ENCODE results near the gene NEK6.

Gene NEK6

GRCh38 chr9:124353166-124353768, 95.5 kb downstream of the NEK6 start:
- H3K4me3 ChIP-seq (ENCODE audit: low read length): no peak overlapping the region
- TF ChIP-seq CTCF (conservative IDR thresholded peaks at IDR 0.05; ENCODE audit: low read depth, low read length): no peak
- DNase-seq (ENCODE audit: low read depth): no peak

GRCh38 chr9:124353811-124354274, 96.1 kb downstream of the NEK6 start:
- H3K4me3 ChIP-seq (ENCODE audit: low read length): no peak overlapping the region
- DNase-seq (ENCODE audit: low read depth): no peak
- no peak for TF ChIP-seq CTCF (conservative IDR thresholded peaks at IDR 0.05; ENCODE audit: low read depth, low read length)

GRCh38 chr9:124354346-124355038, 96.7 kb downstream of the NEK6 start:
- no peak for TF ChIP-seq CTCF (conservative IDR thresholded peaks at IDR 0.05; ENCODE audit: low read depth, low read length)
- H3K4me3 ChIP-seq (ENCODE audit: low read length): no peak overlapping the region

GRCh38 chr9:124355039-124355940, 97.5 kb downstream of the NEK6 start:
- no peak overlapping the region for H3K4me3 ChIP-seq (ENCODE audit: low read length)
- TF ChIP-seq CTCF (conservative IDR thresholded peaks at IDR 0.05; ENCODE audit: low read depth, low read length): no peak
- no peak for DNase-seq (ENCODE audit: low read depth)

More at GRCh38 chr9:124354346-124355038, 96.7 kb downstream of the NEK6 start:
- no peak for DNase-seq (ENCODE audit: low read depth)

- DNase-seq (ENCODE audit: low read depth): no peak
- no peak for TF ChIP-seq CTCF (conservative IDR thresholded peaks at IDR 0.05; ENCODE audit: low read depth, low read length)
- no peak overlapping the region for H3K4me3 ChIP-seq (ENCODE audit: low read length)
Measured at GRCh38 chr9:124355941-124356744, 98.4 kb downstream of the NEK6 start.

- TF ChIP-seq CTCF (conservative IDR thresholded peaks at IDR 0.05; ENCODE audit: low read depth, low read length): no peak
- no peak for DNase-seq (ENCODE audit: low read depth)
- H3K4me3 ChIP-seq (ENCODE audit: low read length): no peak overlapping the region
Measured at GRCh38 chr9:124356745-124357390, 99.1 kb downstream of the NEK6 start.

Measured in retinal pigment epithelial cell (primary cell).